Endodermal cell (in vitro differentiated cells): Measurements from ENCODE around the gene TAGLN2. TPM values are rescaled to one million over a fixed set of nuclear protein-coding genes. Genes with fewer than 3 reads are reported as not detected.

Experiments used
- DNase-seq: peaks from one replicate; pipeline ENCODE4 v3.0.0-alpha.2; 2017
- H3K27ac ChIP-seq: 2 replicates; pipeline ENCODE4 v1.5.1; 2013; ENCODE audit warnings: mild to moderate bottlenecking, low read depth, low read length, moderate library complexity
- H3K27me3 ChIP-seq: 2 replicates; pipeline ENCODE4 v1.6.1; 2013; ENCODE audit warnings: mild to moderate bottlenecking, low read length, moderate library complexity; ENCODE audit not compliant: insufficient read depth, control insufficient read depth, poor library complexity, severe bottlenecking
- H3K36me3 ChIP-seq: 2 replicates; pipeline ENCODE4 v1.7.0; 2013; ENCODE audit warnings: mild to moderate bottlenecking, low read length, moderate library complexity; ENCODE audit not compliant: control insufficient read depth, insufficient read depth
- H3K4me1 ChIP-seq: one replicate; pipeline ENCODE4 v1.7.0; 2013; ENCODE audit warnings: low read length; ENCODE audit not compliant: control insufficient read depth, insufficient read depth
- H3K4me3 ChIP-seq: 2 replicates; pipeline ENCODE4 v1.5.1; 2013; ENCODE audit warnings: mild to moderate bottlenecking, low read length, moderate library complexity
- H3K9ac ChIP-seq: 2 replicates; pipeline ENCODE4 v1.6.1; 2013; ENCODE audit warnings: mild to moderate bottlenecking, low read length, moderate library complexity; ENCODE audit not compliant: poor library complexity, severe bottlenecking; ENCODE audit errors: extremely low read depth
- H3K9me3 ChIP-seq: 2 replicates; pipeline ENCODE4 v1.6.1; 2013; ENCODE audit warnings: mild to moderate bottlenecking, low read length, moderate library complexity; ENCODE audit not compliant: control insufficient read depth
- H3K27ac Mint-ChIP-seq: 2 replicates; pipeline ENCODE4 v1.8.0; 2020; ENCODE audit warnings: mixed read lengths
- H3K27me3 Mint-ChIP-seq: 2 replicates; pipeline ENCODE4 v1.8.0; 2021; ENCODE audit warnings: mild to moderate bottlenecking, mixed read lengths; ENCODE audit not compliant: insufficient read depth
- H3K36me3 Mint-ChIP-seq: 2 replicates; pipeline ENCODE4 v1.8.0; 2020; ENCODE audit warnings: low read depth, mixed read lengths
- H3K4me1 Mint-ChIP-seq: 2 replicates; pipeline ENCODE4 v1.8.0; 2020; ENCODE audit warnings: mixed read lengths
- H3K4me3 Mint-ChIP-seq: 2 replicates; pipeline ENCODE4 v1.8.0; 2020; ENCODE audit warnings: mild to moderate bottlenecking, moderate library complexity, mixed read lengths
- H3K9me3 Mint-ChIP-seq: 2 replicates; pipeline ENCODE4 v1.8.0; 2020; ENCODE audit warnings: mild to moderate bottlenecking, mixed read lengths
- CTCF ChIP-seq: fragments of 200-600 bp; sonication (generic); conservative IDR thresholded peaks from 2 replicates; pipeline ENCODE4 v1.5.0; 2021; ENCODE audit warnings: antibody characterized with exemption, mild to moderate bottlenecking
- WGBS, 2 experiments: methylation state at CpG; one replicate each; pipeline versions ENCODE4 v1.1.5 to v1.1.7; 2013; ENCODE audit warnings: missing lambda C conversion rate in 2 of 2, mixed read lengths in 1 of 2; ENCODE audit not compliant: insufficient coverage in 1 of 2, insufficient read length in 1 of 2; 5-methylcytosine and 5-hydroxymethylcytosine counted together
- total RNA-seq, 2 donors: library from RNA; stranded (reverse); fragmentation: NEBNext Ultra II Directional in 1 of 2; extraction: Animal tissue kit (Norgen Biotek cat#: 25700) in 1 of 2; gene quantifications; 2 replicates in 1 of 2; 3 replicates in 1 of 2; pipeline ENCODE4 v1.2.1, GENCODE V29; 2021

Gene TAGLN2
- total RNA-seq, 2 donors from 2014 or later, result 136 to 221 TPM

DNA sequence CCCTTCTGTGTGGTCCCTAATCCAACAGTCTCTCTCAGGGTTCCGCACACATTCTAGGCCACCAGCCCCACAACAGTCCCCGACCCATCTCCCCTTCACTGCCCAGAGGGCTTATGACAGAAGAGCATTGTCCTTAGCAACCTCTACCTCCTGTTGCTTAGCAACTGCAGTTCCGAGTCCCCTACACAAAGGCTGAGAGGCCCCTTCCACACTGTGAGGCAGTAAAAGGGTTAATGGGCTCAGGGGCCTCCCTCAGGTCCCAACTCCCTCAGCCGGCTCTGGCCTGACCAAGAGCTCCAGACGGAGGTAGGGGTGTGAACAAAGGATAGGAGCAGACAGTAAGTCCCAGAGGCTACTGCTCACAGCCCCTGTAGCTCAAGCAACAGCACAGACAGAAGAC, 15.8 kb upstream of the TAGLN2 start:
- Histone ChIP-seq H3K9ac (no peak overlapping the region), H3K9me3 (no peaks in the 10 kb centered on the region), H3K4me3 (no peak overlapping the region), H3K36me3 (no peaks in the 10 kb centered on the region), H3K4me1 (peaks cover 34% of the 10 kb centered on the region), H3K27ac (peak overlapping the region; percentile 90), H3K27me3 (peaks cover 16% of the 10 kb centered on the region)
- H3K27ac Mint-ChIP-seq, result peak overlapping the region; percentile 20
- 66 to 83% methylated on average over 1 to 5 of the region's 5 CpGs for WGBS, 2 experiments
- peaks cover 61% of the 10 kb centered on the region for H3K4me1 Mint-ChIP-seq
- H3K27me3 Mint-ChIP-seq, result peaks cover 15% of the 10 kb centered on the region
- H3K36me3 Mint-ChIP-seq, result no peaks in the 10 kb centered on the region
- H3K9me3 Mint-ChIP-seq, result no peaks in the 10 kb centered on the region
- no peak for TF ChIP-seq CTCF
- H3K4me3 Mint-ChIP-seq, result no peak overlapping the region
- no peak for DNase-seq

GRCh38 chr1:159940006-159940620, 14.8 kb upstream of the TAGLN2 start:
- Histone ChIP-seq H3K27me3 (peaks cover 12% of the 10 kb centered on the region), H3K4me1 (peaks cover 31% of the 10 kb centered on the region), H3K9me3 (no peaks in the 10 kb centered on the region), H3K9ac (no peak overlapping the region), H3K36me3 (no peaks in the 10 kb centered on the region), H3K27ac (peak overlapping the region; percentile 30), H3K4me3 (no peak overlapping the region)
- peaks cover 55% of the 10 kb centered on the region for H3K4me1 Mint-ChIP-seq
- TF ChIP-seq CTCF, result no peak
- peak overlapping the region; percentile 16 for H3K4me3 Mint-ChIP-seq
- H3K9me3 Mint-ChIP-seq, result no peaks in the 10 kb centered on the region
- WGBS, 2 experiments, result 91 to 94% methylated on average over 6 to 11 of the region's 11 CpGs
- no peak for DNase-seq
- H3K27me3 Mint-ChIP-seq, result peaks cover 13% of the 10 kb centered on the region
- peak overlapping the region; percentile 69 for H3K27ac Mint-ChIP-seq
- H3K36me3 Mint-ChIP-seq, result no peaks in the 10 kb centered on the region

DNA sequence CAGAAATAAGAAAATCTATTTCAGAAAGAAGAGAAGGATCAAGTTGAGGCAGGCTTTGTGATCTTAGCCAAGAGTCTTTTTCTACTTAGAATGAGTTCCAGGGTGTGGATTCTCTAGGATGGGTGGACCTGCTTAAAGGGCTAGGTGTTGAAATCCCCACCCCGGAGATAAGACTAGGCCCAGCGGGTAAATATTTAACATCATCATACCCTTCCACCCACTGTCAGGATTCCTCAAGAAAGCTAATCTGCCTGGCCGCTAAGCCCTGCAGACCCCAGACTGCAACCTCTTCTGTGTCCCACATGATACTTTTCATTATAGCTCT, 14.3 kb upstream of the TAGLN2 start:
- H3K9me3 Mint-ChIP-seq, result no peaks in the 10 kb centered on the region
- WGBS, 2 experiments, result 58% methylated on average over 3 of the region's 3 CpGs; no CpG with 5 or more reads in 1 of the 2 experiments
- Histone ChIP-seq H3K9me3 (no peaks in the 10 kb centered on the region), H3K4me1 (peaks cover 31% of the 10 kb centered on the region), H3K27me3 (peaks cover 8% of the 10 kb centered on the region), H3K36me3 (no peaks in the 10 kb centered on the region), H3K4me3 (no peak overlapping the region), H3K27ac (no peak overlapping the region), H3K9ac (no peak overlapping the region)
- peaks cover 51% of the 10 kb centered on the region for H3K4me1 Mint-ChIP-seq
- H3K27me3 Mint-ChIP-seq, result peaks cover 8% of the 10 kb centered on the region
- H3K27ac Mint-ChIP-seq, result peak overlapping the region; percentile 69
- H3K36me3 Mint-ChIP-seq, result no peaks in the 10 kb centered on the region
- TF ChIP-seq CTCF, result no peak
- DNase-seq, result no peak
- peak overlapping the region; percentile 16 for H3K4me3 Mint-ChIP-seq
